ENCODE results near the gene TCF3.

TCF3 gene

GRCh38 chr19:1616875-1617274, 35.5 kb downstream of the TCF3 start:
- TF ChIP-seq GATA3 (IDR thresholded peaks at IDR 0.05; ENCODE audit: low read depth, low read length) = no peak
- TF ChIP-seq GATA2 (IDR thresholded peaks at IDR 0.05; ENCODE audit: low read depth, low read length) = no peak

GRCh38 chr19:1616396-1616795, 36.0 kb downstream of the TCF3 start:
- TF ChIP-seq GATA3 (IDR thresholded peaks at IDR 0.05; ENCODE audit: low read depth, low read length) (no peak), GATA2 (IDR thresholded peaks at IDR 0.05; ENCODE audit: low read depth, low read length) (no peak)

GRCh38 chr19:1615156-1615765, 37.2 kb downstream of the TCF3 start:
- no peak for TF ChIP-seq GATA3 (IDR thresholded peaks at IDR 0.05; ENCODE audit: low read depth, low read length)
- no peak for TF ChIP-seq GATA2 (IDR thresholded peaks at IDR 0.05; ENCODE audit: low read depth, low read length)

- TF ChIP-seq GATA3 (IDR thresholded peaks at IDR 0.05; ENCODE audit: low read depth, low read length) (no peak), GATA2 (IDR thresholded peaks at IDR 0.05; ENCODE audit: low read depth, low read length) (no peak)
Observed at GRCh38 chr19:1613808-1614570, 38.4 kb downstream of the TCF3 start.

- TF ChIP-seq GATA3 (IDR thresholded peaks at IDR 0.05; ENCODE audit: low read depth, low read length) (no peak), GATA2 (IDR thresholded peaks at IDR 0.05; ENCODE audit: low read depth, low read length) (no peak)
Observed at GRCh38 chr19:1613146-1613545, 39.3 kb downstream of the TCF3 start.

GRCh38 chr19:1612114-1613086, 40.0 kb downstream of the TCF3 start:
- TF ChIP-seq GATA3 (IDR thresholded peaks at IDR 0.05; ENCODE audit: low read depth, low read length) (no peak), GATA2 (IDR thresholded peaks at IDR 0.05; ENCODE audit: low read depth, low read length) (no peak)

- TF ChIP-seq GATA2 (IDR thresholded peaks at IDR 0.05; ENCODE audit: low read depth, low read length) (no peak), GATA3 (IDR thresholded peaks at IDR 0.05; ENCODE audit: low read depth, low read length) (no peak)
Observed at GRCh38 chr19:1611353-1611752, 41.1 kb downstream of the TCF3 start.

- TF ChIP-seq GATA3 (IDR thresholded peaks at IDR 0.05; ENCODE audit: low read depth, low read length) = no peak
- no peak for TF ChIP-seq GATA2 (IDR thresholded peaks at IDR 0.05; ENCODE audit: low read depth, low read length)
Observed at GRCh38 chr19:1610579-1610978, 41.8 kb downstream of the TCF3 start.

- TF ChIP-seq GATA2 (IDR thresholded peaks at IDR 0.05; ENCODE audit: low read depth, low read length) = no peak
- no peak for TF ChIP-seq GATA3 (IDR thresholded peaks at IDR 0.05; ENCODE audit: low read depth, low read length)
Observed at GRCh38 chr19:1609680-1610474, 42.5 kb downstream of the TCF3 start.

GRCh38 chr19:1609103-1609396, 43.4 kb downstream of the TCF3 start:
- TF ChIP-seq GATA3 (IDR thresholded peaks at IDR 0.05; ENCODE audit: low read depth, low read length) (no peak), GATA2 (IDR thresholded peaks at IDR 0.05; ENCODE audit: low read depth, low read length) (no peak)

- TF ChIP-seq GATA3 (IDR thresholded peaks at IDR 0.05; ENCODE audit: low read depth, low read length) (no peak), GATA2 (IDR thresholded peaks at IDR 0.05; ENCODE audit: low read depth, low read length) (no peak)
Observed at GRCh38 chr19:1608359-1609102, 43.9 kb downstream of the TCF3 start.

- TF ChIP-seq GATA2 (IDR thresholded peaks at IDR 0.05; ENCODE audit: low read depth, low read length) (no peak), GATA3 (IDR thresholded peaks at IDR 0.05; ENCODE audit: low read depth, low read length) (no peak)
Observed at GRCh38 chr19:1606138-1606651, 46.2 kb downstream of the TCF3 start.

Data from SH-SY5Y (cell line).